Measurements from ENCODE around the gene ZNF714.

DNA sequence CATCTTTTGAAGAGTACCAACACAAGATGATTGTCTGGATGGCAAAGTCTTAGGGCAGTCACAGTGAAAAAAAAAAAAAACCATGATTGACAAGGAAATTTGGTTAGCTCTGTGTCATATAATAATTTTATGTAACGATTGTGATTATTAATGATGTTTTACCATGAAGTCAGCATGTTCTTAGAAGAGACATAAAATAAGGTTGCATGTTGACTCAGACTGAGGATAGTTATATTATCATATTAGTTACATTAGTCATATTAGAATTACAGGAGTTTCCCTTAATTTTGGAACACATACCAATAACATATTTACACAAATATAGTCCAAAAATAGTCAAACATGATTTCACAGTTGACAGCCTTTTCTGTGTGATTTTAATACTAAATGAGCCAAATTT, 65.5 kb downstream of the ZNF714 start:
- no peak for TF ChIP-seq EZH2 (IDR thresholded peaks at IDR 0.05; ENCODE audit: borderline replicate concordance, control insufficient read depth, low read depth, low read length)
- TF ChIP-seq, protein P1, sequence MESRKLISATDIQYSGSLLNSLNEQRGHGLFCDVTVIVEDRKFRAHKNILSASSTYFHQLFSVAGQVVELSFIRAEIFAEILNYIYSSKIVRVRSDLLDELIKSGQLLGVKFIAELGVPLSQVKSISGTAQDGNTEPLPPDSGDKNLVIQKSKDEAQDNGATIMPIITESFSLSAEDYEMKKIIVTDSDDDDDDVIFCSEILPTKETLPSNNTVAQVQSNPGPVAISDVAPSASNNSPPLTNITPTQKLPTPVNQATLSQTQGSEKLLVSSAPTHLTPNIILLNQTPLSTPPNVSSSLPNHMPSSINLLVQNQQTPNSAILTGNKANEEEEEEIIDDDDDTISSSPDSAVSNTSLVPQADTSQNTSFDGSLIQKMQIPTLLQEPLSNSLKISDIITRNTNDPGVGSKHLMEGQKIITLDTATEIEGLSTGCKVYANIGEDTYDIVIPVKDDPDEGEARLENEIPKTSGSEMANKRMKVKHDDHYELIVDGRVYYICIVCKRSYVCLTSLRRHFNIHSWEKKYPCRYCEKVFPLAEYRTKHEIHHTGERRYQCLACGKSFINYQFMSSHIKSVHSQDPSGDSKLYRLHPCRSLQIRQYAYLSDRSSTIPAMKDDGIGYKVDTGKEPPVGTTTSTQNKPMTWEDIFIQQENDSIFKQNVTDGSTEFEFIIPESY (IDR thresholded peaks at IDR 0.05): no peak
- TF ChIP-seq, protein P2, sequence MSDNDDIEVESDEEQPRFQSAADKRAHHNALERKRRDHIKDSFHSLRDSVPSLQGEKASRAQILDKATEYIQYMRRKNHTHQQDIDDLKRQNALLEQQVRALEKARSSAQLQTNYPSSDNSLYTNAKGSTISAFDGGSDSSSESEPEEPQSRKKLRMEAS (IDR thresholded peaks at IDR 0.05; ENCODE audit: low read depth, low read length): no peak
